Activated naive CD4-positive, alpha-beta T cell treated with anti-CD3 and anti-CD28 coated beads, Interleukin-2, amount 10 ng/mL, durations not matched to agents 7 days and 5 days (primary cell): ENCODE data around the gene CXCL5.

Source experiments
- CTCF ChIA-PET: fragments of 350-600 bp; sonication (Branson Sonifier 250); formaldehyde crosslinking; loops from one replicate; lab custom pipeline; 2021; ENCODE audit warnings: antibody characterized with exemption; lab: Charles Lee
- DNase-seq: peaks from one replicate; pipeline ENCODE4 v3.0.0-alpha.2; 2020
- H3K27ac Mint-ChIP-seq: one replicate; pipeline ENCODE4 v1.8.0; 2021; ENCODE audit warnings: mild to moderate bottlenecking, moderate library complexity, mixed read lengths
- H3K27me3 Mint-ChIP-seq: one replicate; pipeline ENCODE4 v1.8.0; 2021; ENCODE audit warnings: mild to moderate bottlenecking, mixed read lengths
- H3K36me3 Mint-ChIP-seq: one replicate; pipeline ENCODE4 v1.8.0; 2021; ENCODE audit warnings: mixed read lengths
- H3K4me1 Mint-ChIP-seq: one replicate; pipeline ENCODE4 v1.8.0; 2021; ENCODE audit warnings: mixed read lengths
- H3K4me3 Mint-ChIP-seq: one replicate; pipeline ENCODE4 v1.8.0; 2021; ENCODE audit warnings: mild to moderate bottlenecking, moderate library complexity, mixed read lengths
- H3K9me3 Mint-ChIP-seq: one replicate; pipeline ENCODE4 v1.8.0; 2021; ENCODE audit warnings: mixed read lengths

The CXCL5 gene

DNA sequence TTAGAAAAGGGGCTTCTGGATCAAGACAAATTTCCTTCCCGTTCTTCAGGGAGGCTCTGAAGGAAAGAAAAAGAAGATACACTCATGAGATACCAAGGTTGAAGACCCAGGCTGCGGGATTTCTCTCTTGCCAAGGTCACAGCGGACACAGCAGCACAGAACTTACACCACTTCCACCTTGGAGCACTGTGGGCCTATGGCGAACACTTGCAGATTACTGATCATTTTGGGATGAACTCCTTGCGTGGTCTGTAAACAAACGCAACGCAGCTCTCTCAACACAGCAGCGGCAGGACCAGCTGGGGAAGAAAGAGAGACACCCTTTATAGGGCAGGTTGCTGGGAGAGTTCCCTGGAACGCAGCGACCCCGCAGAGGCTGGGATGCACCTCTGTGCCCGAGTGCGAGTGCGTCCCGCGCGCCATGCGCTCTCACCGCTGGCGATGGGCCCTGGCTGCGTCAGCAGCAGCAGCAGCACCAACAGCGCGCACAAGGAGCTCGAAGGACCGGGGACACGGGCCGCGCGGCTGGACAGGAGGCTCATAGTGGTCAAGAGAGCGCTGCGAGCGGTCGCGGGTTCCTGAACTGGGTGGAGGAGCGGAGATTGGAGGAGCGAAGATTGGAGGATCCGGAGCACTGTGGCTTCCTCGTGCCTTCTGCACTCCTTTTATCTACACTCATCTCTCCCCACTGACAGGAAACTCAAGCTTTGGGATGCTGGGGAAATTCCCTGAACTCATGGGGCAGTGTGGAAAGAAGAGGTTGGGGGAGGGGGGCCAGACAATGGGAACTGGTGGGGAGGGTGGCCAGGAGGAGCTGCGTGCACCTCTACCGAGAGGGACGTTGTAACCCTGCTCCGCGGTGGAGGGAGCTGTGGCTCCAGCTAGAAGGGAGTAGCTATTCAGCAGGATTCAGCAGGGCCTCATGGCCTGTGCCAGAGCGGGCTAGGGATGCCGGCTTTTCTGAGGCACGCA, at the start of gene CXCL5:
Gene CXCL5, minus strand, starts transcription at position 638 of the 972 bp plus-strand sequence. Its CDS starts 96 bp downstream, at position 542.
- Mint-ChIP-seq H3K27ac (peak within 1 kb of the TSS; percentile 19), H3K27me3 (peaks cover 16% of the 10 kb centered on the region), H3K9me3 (no peaks in the 10 kb centered on the region), H3K36me3 (no peaks in the 10 kb centered on the region), H3K4me3 (no peak within 1 kb of the TSS), H3K4me1 (no peaks in the 10 kb centered on the region)
- CTCF ChIA-PET: no interaction called here
- DNase-seq: no peak

DNA sequence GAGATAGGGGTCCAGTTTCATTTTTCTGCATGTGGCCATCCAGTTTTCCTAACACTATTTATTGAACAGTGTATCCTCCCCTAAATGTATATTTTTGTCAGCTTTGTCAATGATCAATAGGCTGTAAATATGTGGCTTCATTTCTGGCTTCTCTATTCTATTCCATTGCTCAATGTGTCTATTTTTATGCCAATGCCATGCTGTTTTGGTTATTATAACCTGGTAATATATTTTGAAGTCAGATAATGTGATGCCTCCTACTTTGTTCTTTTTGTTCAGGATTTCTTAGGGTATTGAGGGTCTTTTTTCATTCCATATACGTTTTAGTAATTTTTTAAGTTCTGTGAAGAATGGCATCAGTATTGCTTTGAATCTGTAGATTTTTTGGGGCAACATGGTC, 48.7 kb upstream of the CXCL5 start:
- CTCF ChIA-PET: no interaction called here
- no peaks in the 10 kb centered on the region for H3K9me3 Mint-ChIP-seq
- peaks cover 4% of the 10 kb centered on the region for H3K27me3 Mint-ChIP-seq
- no peak overlapping the region for H3K27ac Mint-ChIP-seq
- H3K4me3 Mint-ChIP-seq: no peak overlapping the region
- no peaks in the 10 kb centered on the region for H3K4me1 Mint-ChIP-seq
- H3K36me3 Mint-ChIP-seq: no peaks in the 10 kb centered on the region
- no peak for DNase-seq

DNA sequence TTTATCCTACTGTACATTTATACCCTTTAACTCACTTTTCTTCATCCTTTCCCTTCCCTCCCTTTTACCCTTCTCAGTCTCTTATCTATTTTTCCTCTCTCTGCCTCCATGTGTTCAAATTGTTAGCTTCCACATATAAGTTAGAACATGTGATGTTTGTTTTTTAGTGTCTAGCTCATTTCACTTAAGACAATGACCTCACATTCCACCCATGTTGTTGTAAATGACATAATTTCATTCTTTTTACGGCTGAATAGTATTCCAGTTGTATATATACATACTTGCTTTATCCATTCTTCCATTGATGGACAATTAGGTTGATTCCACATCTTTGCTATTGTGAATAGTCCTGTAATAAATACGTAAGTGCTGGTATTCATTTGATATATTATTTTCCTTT, 47.3 kb upstream of the CXCL5 start:
- no peak overlapping the region for H3K4me3 Mint-ChIP-seq
- no peaks in the 10 kb centered on the region for H3K36me3 Mint-ChIP-seq
- DNase-seq: no peak
- H3K4me1 Mint-ChIP-seq: no peaks in the 10 kb centered on the region
- no peaks in the 10 kb centered on the region for H3K9me3 Mint-ChIP-seq
- no peak overlapping the region for H3K27ac Mint-ChIP-seq
- H3K27me3 Mint-ChIP-seq: peaks cover 4% of the 10 kb centered on the region
- CTCF ChIA-PET: no interaction called here

DNA sequence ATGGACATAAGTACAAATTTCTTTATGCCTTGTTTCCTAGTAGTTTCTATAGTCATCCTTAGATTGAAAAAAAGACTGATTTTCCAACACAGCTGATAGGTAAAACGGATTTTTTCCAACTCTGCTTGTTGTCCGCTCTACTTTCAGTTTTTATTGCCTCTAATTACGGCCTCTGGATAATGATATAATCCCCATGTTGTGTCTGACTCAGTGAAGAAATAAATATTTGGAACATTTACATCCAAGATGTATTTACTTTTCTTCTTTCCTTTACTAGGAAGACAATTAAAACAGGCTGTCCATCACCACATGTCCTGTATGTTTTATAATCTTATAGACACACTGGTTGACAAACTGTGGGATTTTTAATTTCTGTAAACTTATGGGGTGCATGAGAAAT, 46.8 kb upstream of the CXCL5 start:
- CTCF ChIA-PET: interaction anchor here (0.7 kb wide), 1 partner anchor 67 kb away, joined by 3 read pairs; no protein-coding TSS in a partner anchor
- DNase-seq: no peak
- no peaks in the 10 kb centered on the region for H3K9me3 Mint-ChIP-seq
- peaks cover 5% of the 10 kb centered on the region for H3K27me3 Mint-ChIP-seq
- H3K4me3 Mint-ChIP-seq: no peak overlapping the region
- H3K27ac Mint-ChIP-seq: no peak overlapping the region
- no peaks in the 10 kb centered on the region for H3K36me3 Mint-ChIP-seq
- no peaks in the 10 kb centered on the region for H3K4me1 Mint-ChIP-seq

DNA sequence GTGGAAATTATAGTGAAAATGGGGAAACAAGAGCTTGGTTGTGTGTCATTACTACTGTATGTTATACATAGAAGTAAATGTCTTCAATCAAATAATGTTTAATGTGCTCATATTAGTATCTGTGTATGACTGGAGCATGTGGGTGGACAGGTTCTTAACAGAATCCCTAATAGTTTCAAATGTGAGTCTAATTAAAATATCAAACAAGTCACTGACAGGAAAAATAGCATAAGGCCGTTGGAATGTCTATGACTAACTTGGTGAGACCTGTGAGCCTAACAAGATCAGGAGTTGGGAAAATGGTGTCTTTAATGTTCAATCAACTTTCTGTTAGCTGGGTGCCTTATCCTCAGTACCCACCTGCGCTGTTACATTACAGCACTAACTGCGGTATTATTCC, 46.2 kb upstream of the CXCL5 start:
- Mint-ChIP-seq H3K27ac (no peak overlapping the region), H3K9me3 (no peaks in the 10 kb centered on the region), H3K36me3 (no peaks in the 10 kb centered on the region), H3K4me1 (no peaks in the 10 kb centered on the region), H3K4me3 (no peak overlapping the region), H3K27me3 (peaks cover 11% of the 10 kb centered on the region)
- no peak for DNase-seq
- CTCF ChIA-PET: interaction anchor here (0.7 kb wide), 2 partner anchors 31 to 68 kb away, joined by 3 read pairs; no protein-coding TSS in a partner anchor

DNA sequence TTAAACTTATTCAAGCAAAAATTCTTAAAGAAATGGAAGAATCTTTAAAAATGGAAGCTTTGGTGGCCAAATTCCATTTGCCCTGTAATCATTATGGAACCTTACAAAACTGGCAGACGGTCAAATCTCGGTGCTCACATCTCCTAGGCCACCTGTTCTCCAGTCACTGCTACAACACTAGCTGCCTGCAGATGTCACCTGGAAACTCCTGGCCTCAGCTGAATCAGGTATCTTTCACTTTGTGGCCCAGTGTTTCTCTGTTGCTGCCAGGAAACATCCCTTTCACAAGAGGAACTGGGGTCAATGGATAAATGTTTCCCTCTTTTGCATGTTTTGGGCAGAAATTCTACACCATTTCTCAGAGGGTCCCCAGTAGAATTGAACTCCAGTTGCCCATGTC, 44.2 kb upstream of the CXCL5 start:
- CTCF ChIA-PET: no interaction called here
- Mint-ChIP-seq H3K9me3 (no peaks in the 10 kb centered on the region), H3K36me3 (no peaks in the 10 kb centered on the region), H3K27me3 (peaks cover 31% of the 10 kb centered on the region), H3K27ac (no peak overlapping the region), H3K4me3 (no peak overlapping the region), H3K4me1 (peaks cover 8% of the 10 kb centered on the region)
- no peak for DNase-seq

DNA sequence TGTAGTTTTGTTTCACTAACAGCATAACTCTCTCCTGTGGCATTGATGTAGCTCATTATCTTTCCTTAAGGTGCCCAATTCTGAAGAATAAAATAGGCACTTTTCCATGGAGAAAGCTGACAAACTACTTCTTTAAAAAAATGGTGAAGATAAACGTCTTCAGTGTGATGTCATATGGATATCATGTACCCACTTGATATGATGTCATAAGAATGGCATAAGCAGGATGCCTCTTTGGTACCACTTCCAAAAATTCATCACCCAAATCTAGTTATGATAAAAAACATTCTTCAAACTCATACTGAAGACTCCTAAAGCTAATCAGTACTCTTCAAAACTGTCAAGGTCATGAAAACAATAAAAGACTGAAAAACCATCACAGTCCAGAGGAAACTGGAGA, 42.9 kb upstream of the CXCL5 start:
- DNase-seq: no peak
- Mint-ChIP-seq H3K36me3 (no peaks in the 10 kb centered on the region), H3K27me3 (peaks cover 39% of the 10 kb centered on the region), H3K4me1 (peaks cover 9% of the 10 kb centered on the region), H3K9me3 (no peaks in the 10 kb centered on the region), H3K27ac (no peak overlapping the region), H3K4me3 (no peak overlapping the region)
- CTCF ChIA-PET: no interaction called here

DNA sequence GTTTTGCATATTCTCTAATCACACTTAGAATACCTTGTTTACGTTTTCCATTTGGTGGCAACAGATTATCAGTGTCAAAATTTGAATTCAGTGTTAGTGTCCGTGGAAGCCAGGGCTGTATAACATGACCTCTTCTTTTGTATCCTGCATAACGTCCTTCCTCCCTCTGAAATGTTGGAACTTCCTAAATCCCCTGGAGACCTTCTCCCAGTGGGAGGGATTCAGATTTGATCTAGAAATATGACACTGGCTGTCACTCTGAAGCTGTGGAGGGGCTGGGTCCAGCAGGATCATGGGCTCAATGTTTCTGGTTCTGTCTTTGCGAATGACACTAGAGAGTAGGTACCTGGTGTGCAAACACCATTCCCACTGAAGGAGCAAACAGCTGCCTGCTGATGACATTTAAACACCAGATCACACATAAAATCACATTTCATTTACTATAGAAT, 40.9 kb upstream of the CXCL5 start:
- no peaks in the 10 kb centered on the region for H3K36me3 Mint-ChIP-seq
- CTCF ChIA-PET: no interaction called here
- peak overlapping the region; percentile 40 for H3K4me3 Mint-ChIP-seq
- no peak overlapping the region for H3K27ac Mint-ChIP-seq
- H3K4me1 Mint-ChIP-seq: peaks cover 9% of the 10 kb centered on the region
- peaks cover 39% of the 10 kb centered on the region for H3K27me3 Mint-ChIP-seq
- DNase-seq: no peak
- H3K9me3 Mint-ChIP-seq: no peaks in the 10 kb centered on the region

DNA sequence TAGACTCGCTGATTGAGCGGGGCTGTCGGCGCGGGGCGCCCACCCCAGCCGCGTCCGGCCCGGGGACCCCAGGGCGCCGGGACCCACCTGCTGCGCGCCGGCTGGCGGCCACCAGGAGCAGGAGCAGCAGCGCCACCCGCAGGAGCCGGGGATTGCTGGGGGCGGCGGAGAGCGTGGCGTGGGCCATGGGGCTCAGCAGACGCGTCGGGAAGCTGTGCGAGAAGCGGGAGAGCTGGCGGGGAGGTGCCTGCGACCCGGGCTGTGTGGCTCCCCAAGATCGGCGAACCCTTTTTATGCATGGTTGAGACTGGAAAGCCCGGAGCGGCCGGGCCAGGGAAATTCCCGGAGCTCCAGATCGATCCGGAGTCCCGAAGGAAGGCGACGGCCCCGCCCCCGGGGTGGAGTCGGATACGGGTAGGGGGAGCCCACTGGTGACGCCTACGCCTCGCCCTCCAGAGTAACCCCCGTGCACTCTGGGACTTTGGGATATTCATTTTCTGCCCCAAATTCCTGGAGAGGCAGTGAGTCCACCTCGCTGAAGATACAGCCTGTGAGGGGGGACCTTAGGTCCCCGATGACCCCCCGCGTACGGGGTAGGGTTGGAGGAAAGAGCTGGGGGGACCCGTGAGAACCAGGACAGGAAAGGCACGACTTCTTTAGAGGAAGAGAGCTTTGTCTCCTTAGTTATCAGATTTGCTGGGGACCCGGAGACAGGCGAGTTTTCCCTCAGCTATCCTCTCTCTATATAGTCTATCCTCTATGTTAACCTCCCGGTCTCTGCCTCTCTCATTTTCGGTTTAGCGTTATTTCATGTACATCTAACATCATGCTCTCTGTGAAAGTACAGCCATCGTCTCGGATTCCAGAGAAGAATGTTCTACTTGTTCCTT, 40.2 kb upstream of the CXCL5 start, which contains the start of gene CXCL3:
Gene CXCL3, minus strand, starts transcription at position 265 of the 890 bp plus-strand sequence. Its CDS starts 78 bp downstream, at position 187.
- Mint-ChIP-seq H3K27ac (no peak within 1 kb of the TSS), H3K4me3 (peak within 1 kb of the TSS; percentile 67), H3K9me3 (no peaks in the 10 kb centered on the region), H3K4me1 (peaks cover 9% of the 10 kb centered on the region), H3K36me3 (no peaks in the 10 kb centered on the region), H3K27me3 (peaks cover 39% of the 10 kb centered on the region)
- DNase-seq: peak; percentile 34
- CTCF ChIA-PET: interaction anchor here (1.1 to 1.3 kb wide), 2 partner anchors 19 to 21 kb away, joined by 3 to 5 read pairs; no protein-coding TSS in a partner anchor

DNA sequence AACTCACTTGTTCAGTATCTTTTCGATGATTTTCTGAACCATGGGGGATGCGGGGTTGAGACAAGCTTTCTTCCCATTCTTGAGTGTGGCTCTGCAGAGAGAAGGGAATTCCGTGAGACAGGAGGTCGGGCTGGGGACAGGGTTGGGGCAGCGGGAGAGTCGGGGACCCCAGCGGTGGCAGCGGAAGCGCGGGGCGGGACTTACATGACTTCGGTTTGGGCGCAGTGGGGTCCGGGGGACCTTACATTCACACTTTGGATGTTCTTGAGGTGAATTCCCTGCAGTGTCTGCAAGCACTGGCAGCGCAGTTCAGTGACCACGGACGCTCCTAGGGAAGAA, 39.6 kb upstream of the CXCL5 start:
- Mint-ChIP-seq H3K27ac (no peak overlapping the region), H3K9me3 (no peaks in the 10 kb centered on the region)

DNA sequence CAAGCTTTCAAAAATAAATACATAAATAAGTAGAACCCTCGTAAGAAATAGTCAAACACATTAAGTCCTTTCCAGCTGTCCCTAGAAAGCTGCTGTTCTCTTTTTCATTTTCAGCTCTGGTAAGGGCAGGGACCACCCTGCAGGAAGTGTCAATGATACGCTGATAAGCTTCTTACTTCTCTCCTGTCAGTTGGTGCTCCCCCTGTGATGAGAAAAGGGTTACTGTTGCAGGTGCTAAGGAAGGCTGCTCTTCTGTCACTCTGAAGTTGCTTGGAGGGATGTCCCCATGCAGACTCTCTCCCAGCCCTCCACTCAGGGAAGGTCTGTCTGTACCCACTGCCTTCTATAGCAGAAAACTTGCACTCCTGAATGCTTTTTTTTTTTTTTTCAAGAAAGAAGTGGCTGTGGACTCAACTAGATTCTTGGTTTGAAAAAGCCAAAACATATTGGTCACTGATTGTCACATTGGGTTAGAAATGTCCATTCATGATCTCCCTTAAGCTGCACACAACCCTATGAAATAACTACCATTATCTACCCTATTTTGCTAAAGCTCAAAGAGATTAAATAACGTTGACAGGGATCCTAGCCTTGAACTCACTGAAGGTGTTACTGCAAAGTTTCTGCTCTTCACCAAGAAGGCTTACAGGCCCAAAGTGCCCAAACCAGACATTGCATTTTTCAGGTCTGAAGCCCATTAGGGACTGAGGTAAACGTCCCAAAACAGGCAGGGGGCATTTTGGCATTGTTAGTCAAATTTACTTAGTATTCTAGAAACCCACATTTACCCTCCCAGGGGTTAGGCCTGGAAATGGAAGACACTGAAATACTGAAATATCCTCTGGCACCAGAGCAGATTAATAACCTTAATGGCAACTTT, 38.8 kb upstream of the CXCL5 start:
- H3K27me3 Mint-ChIP-seq: peaks cover 35% of the 10 kb centered on the region

More for the DNA sequence above, 39.6 kb upstream of the CXCL5 start:
- Mint-ChIP-seq H3K4me3 (peak overlapping the region; percentile 67), H3K36me3 (no peaks in the 10 kb centered on the region), H3K4me1 (peaks cover 9% of the 10 kb centered on the region), H3K27me3 (peaks cover 39% of the 10 kb centered on the region)
- DNase-seq: no peak
- CTCF ChIA-PET: interaction anchor here (1.1 to 1.3 kb wide), 2 partner anchors 18 to 21 kb away, joined by 3 to 5 read pairs; no protein-coding TSS in a partner anchor

DNA sequence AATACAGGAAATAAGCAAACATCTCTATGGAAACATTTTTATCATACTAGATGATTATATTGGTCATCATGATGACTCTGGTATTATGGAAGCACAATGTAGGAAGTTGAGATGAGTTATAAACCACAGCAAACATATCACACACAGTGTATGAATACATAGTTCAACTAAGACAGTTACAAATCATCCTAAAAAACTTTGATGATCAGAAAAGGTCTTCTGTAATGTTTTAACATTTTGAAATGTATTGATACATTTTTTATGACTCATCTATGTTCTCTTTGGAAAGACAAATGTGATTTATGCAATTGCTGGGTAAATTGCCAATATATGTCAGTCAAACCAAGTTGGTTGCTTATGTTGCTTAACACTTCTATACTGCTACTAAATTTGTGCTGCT, 35.3 kb upstream of the CXCL5 start:
- Mint-ChIP-seq H3K4me3 (no peak overlapping the region), H3K36me3 (no peaks in the 10 kb centered on the region)
- DNase-seq: no peak

More for the DNA sequence above, 38.8 kb upstream of the CXCL5 start:
- H3K4me1 Mint-ChIP-seq: peaks cover 9% of the 10 kb centered on the region
- no peaks in the 10 kb centered on the region for H3K36me3 Mint-ChIP-seq
- H3K9me3 Mint-ChIP-seq: no peaks in the 10 kb centered on the region
- no peak overlapping the region for H3K27ac Mint-ChIP-seq
- no peak for DNase-seq
- CTCF ChIA-PET: interaction anchor here (0.9 to 1.3 kb wide), 2 partner anchors 15 to 17 kb away, joined by 3 to 5 read pairs; no protein-coding TSS in a partner anchor
- peak overlapping the region; percentile 67 for H3K4me3 Mint-ChIP-seq

DNA sequence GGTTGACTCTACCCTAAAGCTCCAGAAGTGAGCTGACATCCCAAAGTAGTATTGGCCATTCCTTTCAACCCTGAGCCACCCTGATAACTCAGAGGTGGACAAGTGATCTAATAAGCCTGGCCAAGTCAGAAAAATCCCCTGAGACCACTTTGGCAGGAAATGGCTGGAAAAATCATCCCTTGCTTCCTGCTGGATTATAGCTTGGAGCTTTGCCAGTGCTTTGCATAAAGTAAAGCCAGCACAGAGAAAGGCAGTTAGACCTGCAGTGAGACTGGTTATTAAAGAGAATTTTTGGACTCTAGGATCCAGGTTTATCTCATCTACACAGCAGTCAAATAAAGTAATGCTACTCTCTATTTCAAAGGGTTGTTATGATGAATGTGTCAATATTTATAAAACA, 33.6 kb upstream of the CXCL5 start:
- H3K27ac Mint-ChIP-seq: no peak overlapping the region
- H3K27me3 Mint-ChIP-seq: peaks cover 6% of the 10 kb centered on the region
- no peaks in the 10 kb centered on the region for H3K9me3 Mint-ChIP-seq
- CTCF ChIA-PET: no interaction called here
- no peak overlapping the region for H3K4me3 Mint-ChIP-seq
- no peaks in the 10 kb centered on the region for H3K36me3 Mint-ChIP-seq
- no peaks in the 10 kb centered on the region for H3K4me1 Mint-ChIP-seq
- no peak for DNase-seq

More for the DNA sequence above, 35.3 kb upstream of the CXCL5 start:
- peaks cover 22% of the 10 kb centered on the region for H3K27me3 Mint-ChIP-seq
- peaks cover 6% of the 10 kb centered on the region for H3K4me1 Mint-ChIP-seq
- CTCF ChIA-PET: no interaction called here
- no peaks in the 10 kb centered on the region for H3K9me3 Mint-ChIP-seq
- no peak overlapping the region for H3K27ac Mint-ChIP-seq
